ENCODE data around the gene CLIC4.

Gene CLIC4

GRCh38 chr1:24825174-24825573 lies 79.9 kb downstream of the CLIC4 start:
- DNase-seq: no peak

- DNase-seq: no peak
These were observed 81.3 kb downstream of the CLIC4 start for GRCh38 chr1:24826510-24826909.

- DNase-seq: no peak
These were observed 82.3 kb downstream of the CLIC4 start for GRCh38 chr1:24827379-24828135.

- DNase-seq: no peak
These were observed 83.1 kb downstream of the CLIC4 start for GRCh38 chr1:24828183-24828886.

- no peak for DNase-seq
These were observed 83.6 kb downstream of the CLIC4 start for GRCh38 chr1:24828887-24829192.

GRCh38 chr1:24830680-24831272 lies 85.5 kb downstream of the CLIC4 start:
- no peak for DNase-seq

DNA sequence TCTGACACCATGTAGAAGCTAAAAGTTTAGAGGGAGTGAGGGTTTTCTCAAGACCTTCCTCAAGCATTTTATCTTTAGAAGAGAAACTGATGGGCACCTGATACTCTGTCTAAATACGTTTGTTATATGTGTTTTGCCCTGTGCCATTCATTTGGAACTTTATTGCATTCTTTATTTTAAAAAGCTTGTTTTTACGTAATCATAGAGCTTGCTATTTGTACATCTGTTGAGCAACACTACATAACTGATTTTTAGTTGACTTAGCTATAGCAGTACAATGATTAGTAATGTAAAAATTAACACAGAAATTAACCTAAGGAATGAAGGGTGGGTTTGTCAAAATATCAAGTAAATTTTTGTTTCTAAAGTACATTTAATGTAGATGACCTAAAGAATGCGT lies 96.3 kb downstream of the CLIC4 start:
- DNase-seq: no peak

GRCh38 chr1:24846671-24847070 lies 101.4 kb downstream of the CLIC4 start:
- DNase-seq: no peak

DNA sequence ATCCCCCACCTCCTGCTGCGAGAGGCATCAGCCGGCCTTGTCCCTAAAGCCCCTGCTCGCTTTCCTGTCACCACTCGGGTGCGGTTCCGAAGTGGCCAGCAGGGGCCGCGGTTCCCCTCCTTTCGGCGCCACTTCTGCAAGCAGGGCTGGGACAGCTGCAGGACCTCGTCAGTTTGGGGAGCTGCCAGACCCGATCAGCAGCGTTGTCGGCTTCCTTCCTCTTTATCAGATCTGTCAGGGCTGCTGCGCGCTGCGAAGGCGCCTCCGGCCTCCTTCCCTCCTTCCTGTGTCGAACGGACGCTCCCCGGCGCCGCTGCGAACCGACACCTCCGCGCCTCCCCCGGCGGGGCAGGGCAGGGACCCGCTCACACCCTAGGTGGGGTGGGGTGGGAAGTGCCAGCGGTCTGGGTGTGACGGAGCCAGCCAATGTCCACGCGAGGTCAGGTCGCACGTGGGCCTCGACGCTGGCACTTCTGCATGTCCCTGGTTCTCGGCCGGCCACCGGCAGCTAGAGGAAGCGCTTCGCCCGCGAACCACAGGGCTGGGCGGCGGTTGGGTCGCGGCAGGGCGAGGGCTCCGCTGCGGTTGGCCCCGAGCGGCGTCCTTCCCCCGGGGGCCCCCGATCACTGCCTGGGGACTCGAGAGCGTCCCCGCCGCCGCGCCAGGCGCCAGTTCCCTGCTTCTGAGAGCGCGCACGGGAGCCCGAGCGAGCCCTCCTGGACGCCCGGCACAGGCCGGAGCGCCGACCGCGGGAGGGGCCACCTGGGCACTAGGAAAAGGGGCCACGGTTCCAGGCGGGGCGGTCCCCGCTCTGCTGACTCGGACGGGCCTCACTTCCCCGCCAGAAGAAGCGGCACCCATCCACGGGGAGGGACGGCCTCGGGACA lies 103.0 kb downstream of the CLIC4 start:
- peak; percentile 94 for DNase-seq

DNA sequence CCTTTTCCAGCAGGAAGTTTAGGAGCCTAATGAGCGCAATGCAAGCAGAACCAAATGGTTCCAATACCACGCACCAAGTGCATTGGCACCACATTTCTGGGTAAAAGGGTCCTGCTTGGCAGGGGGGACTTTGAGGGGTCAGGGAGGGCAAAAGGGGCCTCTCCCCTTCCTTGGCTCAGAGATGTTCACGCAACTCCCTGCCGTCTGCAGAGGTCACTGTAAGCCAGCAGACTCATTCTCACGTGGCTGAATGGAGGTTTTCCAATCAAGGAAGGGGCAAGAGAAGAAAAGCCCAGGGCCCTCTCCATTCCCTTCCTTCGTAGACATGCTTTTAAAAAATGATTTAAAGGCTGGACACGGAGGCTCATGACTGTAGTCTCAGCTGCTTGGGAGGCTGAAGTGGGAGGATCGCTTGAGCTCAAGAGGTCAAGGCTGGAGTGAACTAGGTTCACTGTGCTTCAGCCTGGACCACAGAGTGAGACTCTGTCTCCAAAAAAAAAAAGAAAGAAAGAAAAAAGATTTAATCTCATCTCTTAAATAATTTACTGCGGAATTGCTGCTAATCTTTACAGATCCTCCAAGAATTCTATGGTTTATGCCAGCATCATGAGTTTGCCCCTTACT lies 104.5 kb downstream of the CLIC4 start:
- no peak for DNase-seq

DNA sequence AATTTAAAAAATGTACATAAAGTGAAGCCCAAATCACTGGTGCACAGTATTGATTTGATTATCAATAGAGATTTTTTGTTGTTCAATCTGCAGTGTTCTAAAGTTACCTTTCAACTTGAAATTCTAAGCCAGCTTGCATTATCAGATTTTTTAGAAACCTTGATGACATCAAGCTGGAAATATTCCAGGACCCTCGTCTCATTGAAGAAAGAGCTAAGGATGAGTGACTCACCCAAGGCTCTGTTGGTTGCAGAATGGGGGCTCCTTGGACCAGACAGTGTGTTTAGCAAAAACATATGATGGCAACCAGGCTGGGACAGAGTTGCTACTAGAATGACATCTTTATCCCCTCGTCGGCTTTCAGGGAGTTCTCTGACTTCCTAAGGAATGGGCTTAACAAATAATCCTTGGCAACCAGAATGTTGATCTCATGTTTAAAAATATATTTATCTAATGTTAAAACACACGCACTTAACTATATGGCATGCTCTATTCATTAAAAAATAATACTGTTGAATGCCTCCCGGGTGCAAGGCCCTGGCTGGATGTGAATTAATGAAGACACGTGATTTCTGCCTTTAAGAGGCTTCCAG lies 105.2 kb downstream of the CLIC4 start:
- no peak for DNase-seq

GRCh38 chr1:24853649-24854048 lies 108.4 kb downstream of the CLIC4 start:
- no peak for DNase-seq

GRCh38 chr1:24855474-24855873 lies 110.2 kb downstream of the CLIC4 start:
- DNase-seq: no peak

DNA sequence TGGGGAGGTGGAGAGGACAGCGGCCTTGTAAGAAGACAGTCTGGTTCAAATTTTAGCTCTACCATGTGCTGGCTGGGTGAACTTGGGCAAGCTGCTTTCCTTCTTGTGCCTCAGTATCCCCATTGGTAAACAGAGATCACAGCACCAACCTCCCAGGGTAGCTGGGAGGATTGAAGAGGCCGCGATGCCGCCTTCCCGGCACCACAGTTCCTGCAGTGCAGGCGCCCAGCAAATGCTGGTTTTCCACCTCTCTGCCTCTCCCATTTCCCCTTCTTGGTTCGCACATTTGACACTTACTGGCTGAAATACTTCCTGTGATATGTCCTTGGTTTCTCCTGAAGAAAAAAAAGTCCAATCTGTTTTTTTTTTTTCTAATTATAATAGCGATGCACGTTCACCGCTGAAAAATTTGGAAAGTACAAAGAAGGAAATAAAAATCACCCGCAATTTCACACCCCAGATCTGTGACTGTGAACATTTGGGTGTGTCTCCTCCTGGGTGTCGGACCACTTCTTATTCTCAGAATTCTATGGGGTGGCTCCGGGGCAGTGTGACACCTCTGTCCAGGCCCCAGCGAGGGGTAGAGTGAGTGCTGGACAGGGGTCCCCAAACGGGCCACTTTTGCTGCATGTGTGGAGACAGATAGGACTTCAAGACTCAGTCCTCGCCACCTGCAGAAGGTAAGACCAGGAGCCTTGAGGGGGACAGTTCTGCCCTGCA lies 111.7 kb downstream of the CLIC4 start:
- no peak for DNase-seq

- DNase-seq: no peak
These were observed 112.4 kb downstream of the CLIC4 start for GRCh38 chr1:24857507-24858133.

DNA sequence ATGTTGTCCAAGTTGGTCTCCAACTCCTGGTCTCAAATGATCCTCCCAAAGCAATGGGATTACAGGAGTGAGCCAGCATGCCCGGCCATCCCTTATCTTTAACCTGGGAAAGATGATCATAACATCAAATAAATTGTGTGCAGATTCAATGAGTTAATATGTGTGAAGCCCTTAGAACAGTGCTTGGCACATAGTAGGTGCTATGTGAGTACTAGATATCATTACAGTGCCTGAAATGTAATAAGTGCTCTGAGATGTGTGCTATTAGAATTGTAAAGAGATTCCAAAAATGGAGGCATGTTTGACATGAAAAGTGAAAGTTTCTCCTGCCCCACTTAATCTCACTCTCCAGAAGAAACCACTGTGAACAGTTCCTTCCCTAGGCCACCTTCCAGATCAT lies 113.0 kb downstream of the CLIC4 start:
- DNase-seq: no peak

- no peak for DNase-seq
These were observed 114.1 kb downstream of the CLIC4 start for GRCh38 chr1:24859063-24860010.

DNA sequence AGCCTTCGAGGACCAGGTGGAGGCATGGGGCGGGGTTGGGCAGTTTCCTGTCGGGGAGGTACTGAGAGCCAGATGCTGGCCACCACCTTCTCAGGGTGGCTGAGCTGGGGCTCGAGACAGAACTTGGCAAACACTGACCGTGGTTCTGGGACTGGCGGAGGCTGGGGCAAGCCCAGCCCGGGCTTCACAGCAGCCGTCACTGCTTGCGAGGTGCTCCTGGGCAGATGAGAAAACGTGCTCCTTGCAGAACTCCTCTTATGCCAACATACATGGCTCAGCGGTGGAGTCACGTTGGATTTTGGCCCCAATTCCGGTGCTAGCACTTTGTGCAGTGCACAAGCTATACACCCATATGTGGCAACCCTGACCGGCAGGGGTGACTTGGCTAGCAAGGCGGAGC lies 115.6 kb downstream of the CLIC4 start:
- DNase-seq: no peak

DNA sequence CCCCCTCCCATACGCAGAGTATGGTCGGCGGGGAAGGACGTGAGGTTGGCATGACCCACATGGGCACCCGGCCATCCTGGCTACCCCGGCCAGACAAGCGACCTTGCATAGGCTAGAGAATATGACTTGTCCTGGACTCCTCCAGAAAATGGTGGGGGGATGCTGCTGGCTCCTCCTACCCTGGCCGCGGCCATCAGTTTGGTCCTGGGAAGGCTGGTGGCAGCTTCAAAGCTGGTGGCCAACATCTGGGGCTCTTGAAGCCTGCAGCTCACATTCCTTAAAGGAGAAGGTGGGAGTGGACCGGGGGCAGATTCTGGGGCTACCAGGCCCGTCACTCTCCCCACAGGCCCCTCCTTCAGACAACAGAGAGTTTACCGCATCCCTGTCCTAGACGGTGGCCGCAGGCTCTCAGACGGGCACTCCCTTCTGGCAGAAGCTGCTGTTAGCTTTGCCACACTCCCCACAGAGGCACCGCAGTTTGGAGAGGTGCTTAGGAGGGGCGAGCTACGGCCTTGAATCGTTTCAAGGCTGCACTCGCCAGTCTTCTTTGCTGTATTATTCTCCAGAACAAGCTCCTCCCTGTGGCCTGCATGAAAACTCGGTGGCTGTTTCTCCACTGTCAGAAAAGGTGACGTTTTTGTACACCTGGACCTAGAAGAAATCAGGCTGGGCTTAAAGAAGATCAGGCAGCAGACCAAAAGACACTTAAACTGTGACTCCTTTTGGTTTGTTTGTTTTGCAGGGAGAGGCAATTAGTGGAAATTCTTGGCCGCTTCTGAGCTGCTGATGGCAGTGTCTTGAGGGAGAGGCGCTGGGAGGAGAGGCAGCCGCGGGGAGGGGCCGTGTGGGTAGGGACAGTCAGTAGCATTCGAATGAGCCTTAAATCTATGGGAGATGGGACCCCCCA lies 116.8 kb downstream of the CLIC4 start:
- no peak for DNase-seq

All from right forelimb (tissue), 1 donor.